ENCODE results near the gene ACOX3.
"Not testable (repeated sequence)": the region's sequence is repeated elsewhere in the genome, so short reads cannot be mapped to it uniquely, and the experiment has no call there.

Gene ACOX3

GRCh38 chr4:8349664-8350236, 90.8 kb downstream of the ACOX3 start:
- DNase-seq = no peak

- not testable (repeated sequence) for DNase-seq
Observed at GRCh38 chr4:8349236-8349635, 91.3 kb downstream of the ACOX3 start.

GRCh38 chr4:8348071-8348470, 92.5 kb downstream of the ACOX3 start:
- DNase-seq = no peak

GRCh38 chr4:8347660-8348059, 92.9 kb downstream of the ACOX3 start:
- DNase-seq = no peak

- DNase-seq = no peak
Observed at GRCh38 chr4:8346838-8347605, 93.5 kb downstream of the ACOX3 start.

- no peak for DNase-seq
Observed at GRCh38 chr4:8345946-8346814, 94.3 kb downstream of the ACOX3 start.

GRCh38 chr4:8345053-8345945, 95.2 kb downstream of the ACOX3 start:
- DNase-seq = no peak

- DNase-seq = no peak
Observed at GRCh38 chr4:8344377-8344776, 96.1 kb downstream of the ACOX3 start.

GRCh38 chr4:8343967-8344331, 96.6 kb downstream of the ACOX3 start:
- no peak for DNase-seq

GRCh38 chr4:8343262-8343966, 97.1 kb downstream of the ACOX3 start:
- DNase-seq = no peak

- DNase-seq = no peak
Observed at GRCh38 chr4:8342651-8343261, 97.8 kb downstream of the ACOX3 start.

- DNase-seq = no peak
Observed at GRCh38 chr4:8341691-8342090, 98.8 kb downstream of the ACOX3 start.

GRCh38 chr4:8341281-8341680, 99.2 kb downstream of the ACOX3 start:
- DNase-seq = not testable (repeated sequence)

- DNase-seq = no peak
Observed at GRCh38 chr4:8340781-8341241, 99.7 kb downstream of the ACOX3 start.

- no peak for DNase-seq
Observed at GRCh38 chr4:8338351-8338961, 102.1 kb downstream of the ACOX3 start.

GRCh38 chr4:8336412-8337075, 104.0 kb downstream of the ACOX3 start:
- no peak for DNase-seq

GRCh38 chr4:8335848-8336247, 104.7 kb downstream of the ACOX3 start:
- DNase-seq = no peak

- no peak for DNase-seq
Observed at GRCh38 chr4:8334786-8335460, 105.6 kb downstream of the ACOX3 start.

GRCh38 chr4:8333726-8334460, 106.6 kb downstream of the ACOX3 start:
- DNase-seq = no peak
